Ovary (tissue), 3 donors: ENCODE data around the gene C2CD4C.

Experiments used
- EP300 ChIP-seq: sonication (generic); formaldehyde crosslinking; IDR thresholded peaks from one replicate; pipeline ENCODE4 v1.6.1; 2017; ENCODE audit warnings: antibody characterized with exemption
- TF ChIP-seq, protein P1 (sequence below), 3 donors: fragments of 450-650 bp in 2 of 3; fragments of 200-600 bp in 1 of 3; IDR thresholded peaks; one replicate each; pipeline versions ENCODE4 v1.5.1 to v1.8.0; 2016 to 2022; ENCODE audit warnings: antibody characterized with exemption in 3 of 3, mild to moderate bottlenecking in 1 of 3
- donor health status: DM: no; HTN: no; CAD: no.

DNA sequence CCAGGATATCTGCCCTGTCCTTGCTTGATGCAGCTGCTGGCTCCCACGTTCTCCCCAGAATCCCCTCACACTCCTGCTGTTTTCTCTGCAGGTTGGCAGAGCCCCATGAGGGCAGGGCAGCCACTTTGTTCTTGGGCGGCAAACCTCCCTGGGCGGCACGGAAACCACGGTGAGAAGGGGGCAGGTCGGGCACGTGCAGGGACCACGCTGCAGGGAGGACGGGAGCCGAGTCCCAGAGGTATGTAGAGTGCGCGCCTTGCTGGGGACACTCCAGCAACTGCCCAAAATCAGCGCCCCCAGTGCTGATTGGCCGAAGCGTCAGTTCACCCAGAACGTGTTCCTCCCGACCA lies 34.1 kb downstream of the C2CD4C start:
- TF ChIP-seq, protein P1, sequence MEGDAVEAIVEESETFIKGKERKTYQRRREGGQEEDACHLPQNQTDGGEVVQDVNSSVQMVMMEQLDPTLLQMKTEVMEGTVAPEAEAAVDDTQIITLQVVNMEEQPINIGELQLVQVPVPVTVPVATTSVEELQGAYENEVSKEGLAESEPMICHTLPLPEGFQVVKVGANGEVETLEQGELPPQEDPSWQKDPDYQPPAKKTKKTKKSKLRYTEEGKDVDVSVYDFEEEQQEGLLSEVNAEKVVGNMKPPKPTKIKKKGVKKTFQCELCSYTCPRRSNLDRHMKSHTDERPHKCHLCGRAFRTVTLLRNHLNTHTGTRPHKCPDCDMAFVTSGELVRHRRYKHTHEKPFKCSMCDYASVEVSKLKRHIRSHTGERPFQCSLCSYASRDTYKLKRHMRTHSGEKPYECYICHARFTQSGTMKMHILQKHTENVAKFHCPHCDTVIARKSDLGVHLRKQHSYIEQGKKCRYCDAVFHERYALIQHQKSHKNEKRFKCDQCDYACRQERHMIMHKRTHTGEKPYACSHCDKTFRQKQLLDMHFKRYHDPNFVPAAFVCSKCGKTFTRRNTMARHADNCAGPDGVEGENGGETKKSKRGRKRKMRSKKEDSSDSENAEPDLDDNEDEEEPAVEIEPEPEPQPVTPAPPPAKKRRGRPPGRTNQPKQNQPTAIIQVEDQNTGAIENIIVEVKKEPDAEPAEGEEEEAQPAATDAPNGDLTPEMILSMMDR (IDR thresholded peaks at IDR 0.05): no peak
- TF ChIP-seq EP300: no peak
